Stimulated activated CD4-positive, alpha-beta T cell treated with anti-CD3 and anti-CD28 coated beads, Interleukin-4, amount 100 ng/mL, for 24 hours (primary cell): Measurements from ENCODE around the gene AADACL4.

Source experiments
- DNase-seq: peaks from one replicate; pipeline ENCODE4 v3.0.0-alpha.2; 2020

Gene AADACL4

GRCh38 chr1:12643785-12644184, at the start of gene AADACL4:
TSS of gene AADACL4 (plus strand) at chr1:12644085. CDS start at chr1:12644547, 462 bp downstream.
- DNase-seq, result no peak

GRCh38 chr1:12594490-12594889, 49.4 kb upstream of the AADACL4 start:
- DNase-seq, result no peak

GRCh38 chr1:12594966-12595756, 48.7 kb upstream of the AADACL4 start:
- peak; percentile 21 for DNase-seq

- DNase-seq, result no peak
Observed at GRCh38 chr1:12595757-12596006, 48.2 kb upstream of the AADACL4 start.

GRCh38 chr1:12596007-12596821, 47.7 kb upstream of the AADACL4 start:
- no peak for DNase-seq

- DNase-seq, result no peak
Observed at GRCh38 chr1:12597792-12598191, 46.1 kb upstream of the AADACL4 start.

- no peak for DNase-seq
Observed at GRCh38 chr1:12598974-12599373, 44.9 kb upstream of the AADACL4 start.

GRCh38 chr1:12599657-12600056, 44.2 kb upstream of the AADACL4 start:
- DNase-seq, result no peak

- no peak for DNase-seq
Observed at GRCh38 chr1:12600335-12600734, 43.5 kb upstream of the AADACL4 start.

- peak; percentile 51 for DNase-seq
Observed at GRCh38 chr1:12600880-12601633, 42.8 kb upstream of the AADACL4 start.

- no peak for DNase-seq
Observed at GRCh38 chr1:12601700-12602658, 41.9 kb upstream of the AADACL4 start.

GRCh38 chr1:12602659-12603024, 41.2 kb upstream of the AADACL4 start:
- DNase-seq, result no peak

- no peak for DNase-seq
Observed at GRCh38 chr1:12603224-12603623, 40.7 kb upstream of the AADACL4 start.

GRCh38 chr1:12604114-12604874, 39.6 kb upstream of the AADACL4 start:
- DNase-seq, result peak; percentile 75

GRCh38 chr1:12604986-12605385, 38.9 kb upstream of the AADACL4 start:
- no peak for DNase-seq

GRCh38 chr1:12607263-12607662, 36.6 kb upstream of the AADACL4 start:
- no peak for DNase-seq

GRCh38 chr1:12608311-12608957, 35.5 kb upstream of the AADACL4 start:
- DNase-seq, result no peak

GRCh38 chr1:12609469-12610003, 34.3 kb upstream of the AADACL4 start:
- DNase-seq, result no peak

GRCh38 chr1:12610305-12610935, 33.5 kb upstream of the AADACL4 start:
- no peak for DNase-seq

GRCh38 chr1:12610941-12611340, 32.9 kb upstream of the AADACL4 start:
- no peak for DNase-seq
